ENCODE results near the gene FAM156B. TPM values are rescaled to one million over a fixed set of nuclear protein-coding genes. Genes with fewer than 3 reads are reported as not detected.

Gene FAM156B
- total and polyA plus RNA-seq, 9 of the 15 experiments (the other 6 are each of a cell fraction or from before 2014, with no cell fraction given), result 0.24 to 32.2 (median 14.2) TPM

GRCh38 chrX:52934704-52935469 is 37.8 kb downstream of the FAM156B start (continued):
- peak; percentile 97 for TF ChIP-seq C11orf30 (IDR thresholded peaks at IDR 0.05; ENCODE audit: low read depth)
- no peak; the same call in 1 of the 2 replicates for TF ChIP-seq RERE (CRISPR knock-in tag; IDR thresholded peaks at IDR 0.05; ENCODE audit: borderline replicate concordance)
- TF ChIP-seq YBX1 (IDR thresholded peaks at IDR 0.05), result no peak
- TF ChIP-seq, protein P1, sequence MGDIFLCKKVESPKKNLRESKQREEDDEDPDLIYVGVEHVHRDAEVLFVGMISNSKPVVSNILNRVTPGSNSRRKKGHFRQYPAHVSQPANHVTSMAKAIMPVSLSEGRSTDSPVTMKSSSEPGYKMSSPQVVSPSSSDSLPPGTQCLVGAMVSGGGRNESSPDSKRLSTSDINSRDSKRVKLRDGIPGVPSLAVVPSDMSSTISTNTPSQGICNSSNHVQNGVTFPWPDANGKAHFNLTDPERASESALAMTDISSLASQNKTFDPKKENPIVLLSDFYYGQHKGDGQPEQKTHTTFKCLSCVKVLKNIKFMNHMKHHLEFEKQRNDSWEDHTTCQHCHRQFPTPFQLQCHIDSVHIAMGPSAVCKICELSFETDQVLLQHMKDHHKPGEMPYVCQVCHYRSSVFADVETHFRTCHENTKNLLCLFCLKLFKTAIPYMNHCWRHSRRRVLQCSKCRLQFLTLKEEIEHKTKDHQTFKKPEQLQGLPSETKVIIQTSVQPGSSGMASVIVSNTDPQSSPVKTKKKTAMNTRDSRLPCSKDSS (IDR thresholded peaks at IDR 0.05; ENCODE audit: low read depth, partially characterized antibody), result no peak
- TF ChIP-seq ZNF324 (CRISPR knock-in tag; IDR thresholded peaks at IDR 0.05), result no peak
- TF ChIP-seq MEIS2 (IDR thresholded peaks at IDR 0.05; ENCODE audit: partially characterized antibody), result peak; percentile 50
- TF ChIP-seq, protein P2, sequence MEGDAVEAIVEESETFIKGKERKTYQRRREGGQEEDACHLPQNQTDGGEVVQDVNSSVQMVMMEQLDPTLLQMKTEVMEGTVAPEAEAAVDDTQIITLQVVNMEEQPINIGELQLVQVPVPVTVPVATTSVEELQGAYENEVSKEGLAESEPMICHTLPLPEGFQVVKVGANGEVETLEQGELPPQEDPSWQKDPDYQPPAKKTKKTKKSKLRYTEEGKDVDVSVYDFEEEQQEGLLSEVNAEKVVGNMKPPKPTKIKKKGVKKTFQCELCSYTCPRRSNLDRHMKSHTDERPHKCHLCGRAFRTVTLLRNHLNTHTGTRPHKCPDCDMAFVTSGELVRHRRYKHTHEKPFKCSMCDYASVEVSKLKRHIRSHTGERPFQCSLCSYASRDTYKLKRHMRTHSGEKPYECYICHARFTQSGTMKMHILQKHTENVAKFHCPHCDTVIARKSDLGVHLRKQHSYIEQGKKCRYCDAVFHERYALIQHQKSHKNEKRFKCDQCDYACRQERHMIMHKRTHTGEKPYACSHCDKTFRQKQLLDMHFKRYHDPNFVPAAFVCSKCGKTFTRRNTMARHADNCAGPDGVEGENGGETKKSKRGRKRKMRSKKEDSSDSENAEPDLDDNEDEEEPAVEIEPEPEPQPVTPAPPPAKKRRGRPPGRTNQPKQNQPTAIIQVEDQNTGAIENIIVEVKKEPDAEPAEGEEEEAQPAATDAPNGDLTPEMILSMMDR (IDR thresholded peaks at IDR 0.05 in 2 of 3, conservative IDR thresholded peaks at IDR 0.05 in 1 of 3; ENCODE audit: insufficient read depth in 2 of 3, low read depth in 1 of 3, low read length in 3 of 3), result peak; percentile 73 to 86 (median 82)
- TF ChIP-seq SMARCA4 (IDR thresholded peaks at IDR 0.05), result no peak
- TF ChIP-seq HEY1 (CRISPR knock-in tag; IDR thresholded peaks at IDR 0.05; ENCODE audit: borderline replicate concordance), result no peak
- no peak for TF ChIP-seq FOXP1 (CRISPR knock-in tag; IDR thresholded peaks at IDR 0.05)
- TF ChIP-seq RCOR1 (IDR thresholded peaks at IDR 0.05; ENCODE audit: borderline replicate concordance in 1 of 2, low read depth in 2 of 2, low read length in 2 of 2), result no peak
